WTC11 (cell line): Measurements from ENCODE around the gene C9orf50.
A peak's percentile ranks its signal among the peaks of the same experiment; 100 is the strongest.

Experiments used
- CTCF ChIP-seq: fragments of 200-600 bp; IDR thresholded peaks from 2 replicates; pipeline ENCODE4 v1.8.0; 2022; ENCODE audit warnings: antibody characterized with exemption
- FOXP1 ChIP-seq: sonication (generic); formaldehyde crosslinking; IDR thresholded peaks from 2 replicates; pipeline ENCODE4 v1.8.0; 2022; ENCODE audit warnings: missing genetic modification reagents, mild to moderate bottlenecking, moderate library complexity, borderline replicate concordance
- MXD4 ChIP-seq: fragments of 250-450 bp; sonication (Bioruptor Pico); IDR thresholded peaks from 2 replicates; pipeline ENCODE4 v1.8.0; 2021; ENCODE audit warnings: mild to moderate bottlenecking, moderate library complexity, borderline replicate concordance
- NR3C1 ChIP-seq: sonication (generic); formaldehyde crosslinking; conservative IDR thresholded peaks from 2 replicates; pipeline ENCODE4 v1.8.1; 2023; ENCODE audit warnings: low read depth, mild to moderate bottlenecking, missing genetic modification reagents
- PRRX2 ChIP-seq: fragments of 250-450 bp; sonication (Bioruptor Pico); IDR thresholded peaks from 2 replicates; pipeline ENCODE4 v1.8.0; 2021; ENCODE audit warnings: mild to moderate bottlenecking
- RELA ChIP-seq: sonication (generic); formaldehyde crosslinking; IDR thresholded peaks from 2 replicates; pipeline ENCODE4 v1.8.1; 2022; ENCODE audit warnings: missing genetic modification reagents, mild to moderate bottlenecking, borderline replicate concordance
- ZBTB43 ChIP-seq: sonication (generic); formaldehyde crosslinking; IDR thresholded peaks from 2 replicates; pipeline ENCODE4 v1.8.1; 2023; ENCODE audit warnings: mild to moderate bottlenecking, missing genetic modification reagents
- ZNF232 ChIP-seq: sonication (generic); formaldehyde crosslinking; IDR thresholded peaks from 2 replicates; pipeline ENCODE4 v1.8.0; 2022; ENCODE audit warnings: mild to moderate bottlenecking, missing genetic modification reagents
- ZNF263 ChIP-seq: sonication (generic); formaldehyde crosslinking; IDR thresholded peaks from 2 replicates; pipeline ENCODE4 v1.8.1; 2022; ENCODE audit warnings: low read depth, mild to moderate bottlenecking, moderate library complexity, missing genetic modification reagents
- ZNF512 ChIP-seq: sonication (generic); formaldehyde crosslinking; IDR thresholded peaks from 2 replicates; pipeline ENCODE4 v1.8.1; 2022; ENCODE audit warnings: missing genetic modification reagents, borderline replicate concordance
- TF ChIP-seq, protein P1 (sequence below): sonication (generic); formaldehyde crosslinking; IDR thresholded peaks from 2 replicates; pipeline ENCODE4 v1.8.1; 2022; ENCODE audit warnings: low read depth, missing genetic modification reagents, borderline replicate concordance
- TF ChIP-seq, protein P2 (sequence below): sonication (generic); formaldehyde crosslinking; conservative IDR thresholded peaks from 2 replicates; pipeline ENCODE4 v1.8.1; 2022; ENCODE audit warnings: mild to moderate bottlenecking, missing genetic modification reagents
- TF ChIP-seq, protein P3 (sequence below): sonication (generic); formaldehyde crosslinking; IDR thresholded peaks from 2 replicates; pipeline ENCODE4 v1.8.0; 2022; ENCODE audit warnings: mild to moderate bottlenecking, missing genetic modification reagents

DNA sequence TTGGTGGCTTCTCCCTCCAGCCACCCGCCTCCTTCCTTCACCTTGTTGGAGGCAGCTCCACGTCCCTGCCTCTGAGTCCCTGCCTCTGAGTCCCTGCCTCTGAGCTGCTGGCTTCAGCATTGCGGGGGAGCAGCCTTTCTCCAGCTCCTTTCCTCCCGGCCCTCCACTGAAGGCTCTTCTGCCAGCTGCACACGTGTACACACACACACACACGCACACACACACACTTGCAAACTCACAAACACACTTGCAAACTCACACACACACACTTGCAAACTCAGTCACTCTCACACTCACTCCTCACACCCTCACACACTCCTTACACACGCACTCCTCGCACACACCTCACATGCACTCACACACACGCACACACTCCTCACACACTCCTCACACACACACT is 45.1 kb downstream of the C9orf50 start:
- TF ChIP-seq CTCF (no peak), NR3C1 (CRISPR knock-in tag) (no peak), MXD4 (CRISPR knock-in tag) (no peak), ZNF263 (CRISPR knock-in tag) (no peak), ZBTB43 (0 out of 2 replicates have a peak, but pooled peaks have one; percentile 39), ZNF512 (CRISPR knock-in tag) (no peak), ZNF232 (CRISPR knock-in tag) (no peak), PRRX2 (CRISPR knock-in tag) (no peak), FOXP1 (CRISPR knock-in tag) (no peak), RELA (no peak)
- TF ChIP-seq, protein P1, sequence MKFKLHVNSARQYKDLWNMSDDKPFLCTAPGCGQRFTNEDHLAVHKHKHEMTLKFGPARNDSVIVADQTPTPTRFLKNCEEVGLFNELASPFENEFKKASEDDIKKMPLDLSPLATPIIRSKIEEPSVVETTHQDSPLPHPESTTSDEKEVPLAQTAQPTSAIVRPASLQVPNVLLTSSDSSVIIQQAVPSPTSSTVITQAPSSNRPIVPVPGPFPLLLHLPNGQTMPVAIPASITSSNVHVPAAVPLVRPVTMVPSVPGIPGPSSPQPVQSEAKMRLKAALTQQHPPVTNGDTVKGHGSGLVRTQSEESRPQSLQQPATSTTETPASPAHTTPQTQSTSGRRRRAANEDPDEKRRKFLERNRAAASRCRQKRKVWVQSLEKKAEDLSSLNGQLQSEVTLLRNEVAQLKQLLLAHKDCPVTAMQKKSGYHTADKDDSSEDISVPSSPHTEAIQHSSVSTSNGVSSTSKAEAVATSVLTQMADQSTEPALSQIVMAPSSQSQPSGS (CRISPR knock-in tag), result no peak
- TF ChIP-seq, protein P2, sequence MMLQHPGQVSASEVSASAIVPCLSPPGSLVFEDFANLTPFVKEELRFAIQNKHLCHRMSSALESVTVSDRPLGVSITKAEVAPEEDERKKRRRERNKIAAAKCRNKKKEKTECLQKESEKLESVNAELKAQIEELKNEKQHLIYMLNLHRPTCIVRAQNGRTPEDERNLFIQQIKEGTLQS (CRISPR knock-in tag), result no peak
- TF ChIP-seq, protein P3, sequence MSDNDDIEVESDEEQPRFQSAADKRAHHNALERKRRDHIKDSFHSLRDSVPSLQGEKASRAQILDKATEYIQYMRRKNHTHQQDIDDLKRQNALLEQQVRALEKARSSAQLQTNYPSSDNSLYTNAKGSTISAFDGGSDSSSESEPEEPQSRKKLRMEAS (CRISPR knock-in tag), result no peak
